GM19452 (cell line): Measurements from ENCODE around the gene IFNL3.
"Not testable (repeated sequence)": the region's sequence is repeated elsewhere in the genome, so short reads cannot be mapped to it uniquely, and the experiment has no call there.

Source experiments
- ATAC-seq: cut with Tn5 transposase; IDR thresholded peaks from one replicate; pipeline ENCODE4 v1.9.1; 2021; ENCODE audit not compliant: unreplicated experiment

The IFNL3 gene

DNA sequence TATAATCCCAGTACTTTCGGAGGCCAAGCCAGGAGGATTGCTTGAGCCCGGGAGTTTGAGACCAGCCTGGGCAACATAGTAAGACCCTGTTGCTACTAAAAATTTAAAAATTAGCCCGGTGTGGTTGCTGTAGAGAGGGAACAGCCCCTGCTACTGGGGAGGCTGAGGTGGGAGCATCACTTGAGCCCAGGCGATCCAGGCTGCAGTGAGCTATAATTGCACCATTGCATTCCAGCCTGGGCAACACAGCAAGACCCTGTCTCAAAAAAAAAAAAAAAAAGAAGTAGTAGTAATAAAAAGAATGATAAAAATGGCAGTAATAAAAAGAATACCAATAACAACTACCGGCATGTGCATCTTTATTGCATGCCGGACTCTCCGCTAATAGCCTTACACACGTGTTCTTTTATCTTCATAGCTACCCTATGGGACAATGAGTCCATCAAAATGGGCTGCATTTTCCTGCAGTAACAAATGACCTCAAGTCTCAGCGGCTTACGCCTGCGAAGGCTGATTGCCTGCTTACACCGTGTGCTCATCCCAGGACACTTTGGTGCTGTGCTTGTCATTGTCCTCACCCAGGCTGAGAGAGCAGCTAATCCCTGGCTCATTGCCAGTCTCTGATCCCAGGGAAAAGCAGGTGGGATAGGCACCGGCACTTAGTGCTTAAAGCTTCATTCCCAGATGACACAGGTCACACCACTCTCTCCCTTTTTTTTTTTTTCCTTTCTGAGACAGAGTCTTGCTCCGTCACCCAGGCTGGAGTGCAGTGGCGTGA is 26.4 kb downstream of the IFNL3 start:
- no peak for ATAC-seq

DNA sequence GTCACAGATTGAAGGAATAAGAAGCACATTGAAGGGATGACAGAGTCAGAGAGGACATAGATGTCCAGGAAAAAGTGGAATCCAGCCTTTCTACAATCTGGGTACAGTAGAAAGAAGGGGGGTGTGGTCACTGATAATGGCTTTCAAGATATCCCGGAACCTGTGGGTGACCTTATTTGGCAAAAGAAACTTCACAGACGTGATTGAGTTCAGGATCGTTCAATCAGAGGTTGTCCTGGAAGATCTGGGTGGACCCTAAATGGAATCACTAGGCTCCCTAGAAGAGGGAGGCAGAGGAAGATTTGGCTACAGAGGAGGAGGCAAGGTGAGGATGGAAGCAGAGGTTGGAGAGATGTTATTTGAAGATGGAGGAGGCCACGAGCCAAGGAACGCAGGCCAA is 27.7 kb downstream of the IFNL3 start:
- ATAC-seq = no peak

DNA sequence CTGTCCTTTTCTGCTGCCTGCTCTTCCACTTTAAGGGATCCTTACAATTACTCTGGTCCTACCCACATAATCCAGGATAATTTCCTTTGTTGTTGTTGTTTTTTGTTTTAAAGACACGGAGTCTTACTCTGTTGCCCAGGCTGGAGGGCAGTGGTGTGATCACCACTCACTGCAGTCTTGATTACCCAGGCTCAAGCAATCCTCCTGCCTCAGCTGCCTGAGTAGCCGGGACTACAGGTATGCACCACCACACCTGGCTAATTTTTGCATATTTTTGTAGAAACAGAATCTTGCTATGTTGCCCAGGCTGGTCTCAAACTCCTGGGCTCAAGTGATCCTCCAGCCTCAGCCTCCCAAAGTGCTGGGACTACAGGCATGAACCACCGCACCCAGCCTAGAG is 29.5 kb downstream of the IFNL3 start:
- ATAC-seq = not testable (repeated sequence)

DNA sequence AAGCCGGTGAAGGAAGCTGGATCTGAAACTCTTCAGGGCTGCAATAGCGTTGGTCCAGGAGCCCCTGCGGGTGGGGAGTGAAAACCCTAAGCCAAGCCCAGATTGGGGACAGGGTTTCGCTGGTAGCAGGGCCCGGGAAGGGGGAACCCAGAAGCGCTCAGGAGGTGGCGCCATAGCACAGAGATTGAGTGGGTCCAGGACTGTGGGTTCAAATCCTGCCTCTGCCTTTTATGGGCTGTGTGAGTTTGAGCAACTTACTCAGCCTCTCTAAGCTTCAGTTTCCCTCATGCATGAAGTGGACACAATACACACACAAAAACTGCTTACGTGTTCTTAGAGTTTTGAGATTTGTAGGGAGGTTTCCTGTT is 32.4 kb downstream of the IFNL3 start:
- no peak for ATAC-seq

GRCh38 chr19:39211731-39212374 is 33.0 kb downstream of the IFNL3 start:
- ATAC-seq = no peak

- no peak for ATAC-seq
These were observed 35.6 kb downstream of the IFNL3 start for GRCh38 chr19:39209196-39209595.

DNA sequence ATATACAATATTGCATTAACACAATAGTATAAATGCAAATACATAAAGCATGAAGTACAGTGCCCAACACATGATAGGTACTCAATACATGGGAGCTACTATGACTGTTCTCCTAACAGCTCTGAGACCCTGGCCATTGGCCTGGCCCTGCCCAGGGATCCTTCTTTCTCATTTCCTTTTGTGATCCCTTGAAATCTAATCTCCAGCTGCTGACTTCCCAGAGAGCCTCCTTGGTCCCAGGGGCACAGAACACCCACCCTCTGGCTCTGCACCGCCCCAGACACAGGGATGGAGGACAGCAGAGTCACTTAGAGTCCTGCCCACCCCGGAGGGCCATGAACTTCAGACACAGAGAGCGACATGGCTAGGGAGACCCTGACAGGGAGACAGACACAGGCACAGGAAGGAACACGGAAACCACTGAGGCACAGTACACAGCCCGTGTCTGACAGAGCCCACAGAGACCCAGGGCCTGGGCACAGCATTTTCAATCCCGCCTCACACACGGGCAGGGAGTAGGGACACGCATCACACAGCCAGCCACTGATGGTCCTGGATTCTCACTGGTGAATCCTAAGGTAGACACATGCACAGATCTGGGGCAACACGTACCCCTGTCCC is 36.5 kb downstream of the IFNL3 start:
- no peak for ATAC-seq

GRCh38 chr19:39207293-39207836 is 37.4 kb downstream of the IFNL3 start:
- no peak for ATAC-seq

- ATAC-seq = no peak
These were observed 38.7 kb downstream of the IFNL3 start for GRCh38 chr19:39206122-39206521.

- no peak for ATAC-seq
These were observed 39.4 kb downstream of the IFNL3 start for GRCh38 chr19:39205449-39205764.

GRCh38 chr19:39203372-39204341 is 41.1 kb downstream of the IFNL3 start, which contains the start of gene SYCN:
Gene SYCN (minus strand): TSS chr19:39204263. CDS start chr19:39204254, 9 bp downstream.
- no peak for ATAC-seq

DNA sequence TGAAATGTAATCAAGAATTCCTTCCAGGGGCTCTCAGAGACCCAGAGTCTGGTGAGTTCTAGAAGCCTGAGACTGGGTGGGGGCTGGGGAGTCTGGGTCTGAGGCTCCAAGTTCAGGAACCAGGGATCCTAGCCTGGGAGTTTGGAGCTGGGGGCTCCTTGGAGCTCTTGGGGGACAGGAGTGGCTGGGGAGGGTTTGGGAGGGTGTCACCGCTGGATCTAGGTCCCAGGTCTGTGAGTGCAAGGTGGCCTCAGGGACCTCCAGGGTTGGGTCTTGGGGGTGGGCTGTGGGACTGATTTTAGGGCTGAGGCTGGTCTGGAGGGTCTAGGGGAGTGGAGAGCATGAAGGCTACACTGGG is 41.8 kb downstream of the IFNL3 start:
- ATAC-seq = no peak

DNA sequence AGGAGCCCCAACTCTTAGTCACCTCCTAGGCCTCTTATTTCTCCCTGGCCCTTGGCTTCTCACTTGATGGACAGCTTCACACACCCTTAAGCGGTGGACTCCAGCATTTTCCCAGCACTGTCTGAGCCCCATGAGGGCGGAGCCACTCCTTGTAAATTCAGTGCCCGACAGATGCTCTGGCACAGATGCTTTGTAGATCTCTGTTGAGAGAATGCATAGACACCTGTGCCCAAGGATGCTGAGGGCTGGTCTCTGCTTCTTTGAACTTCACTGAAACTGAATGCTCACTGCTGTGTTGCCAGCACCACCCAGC is 44.0 kb downstream of the IFNL3 start:
- no peak for ATAC-seq

DNA sequence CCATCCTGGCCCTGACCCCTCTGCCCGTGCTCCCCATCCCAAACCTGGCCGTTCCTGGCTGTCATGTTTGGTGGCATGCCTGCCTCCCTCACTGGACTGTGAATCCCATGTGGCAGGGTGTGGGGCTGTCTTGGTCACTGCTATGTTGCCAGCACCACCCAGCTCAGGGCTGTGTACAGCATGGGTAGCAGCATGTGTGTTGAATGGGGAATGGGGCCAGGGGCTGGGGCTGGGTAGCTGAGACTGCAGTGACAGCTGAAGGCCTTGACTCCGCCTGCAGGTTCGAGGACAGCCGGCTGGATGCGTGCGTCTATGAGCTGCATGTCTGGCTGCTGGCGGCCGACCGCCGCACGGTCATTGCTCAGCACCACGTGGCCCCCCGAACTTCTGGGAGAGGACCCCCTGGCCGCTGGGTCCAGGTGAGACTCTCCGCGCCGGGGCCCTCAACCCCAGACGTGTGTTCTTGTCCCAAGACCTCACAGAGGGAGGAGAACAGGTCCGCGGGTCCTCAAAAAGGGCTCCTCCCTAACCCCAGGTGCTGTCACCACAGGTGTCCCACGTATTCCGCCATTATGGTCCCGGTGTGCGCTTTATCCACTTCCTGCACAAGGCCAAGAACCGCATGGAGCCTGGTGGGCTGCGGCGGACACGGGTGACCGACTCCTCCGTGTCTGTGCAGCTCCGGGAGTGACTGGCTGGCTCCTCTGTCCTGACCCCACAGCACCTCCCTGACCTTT is 44.6 kb downstream of the IFNL3 start:
- ATAC-seq = no peak

- no peak for ATAC-seq
These were observed 45.8 kb downstream of the IFNL3 start for GRCh38 chr19:39199025-39199424.

DNA sequence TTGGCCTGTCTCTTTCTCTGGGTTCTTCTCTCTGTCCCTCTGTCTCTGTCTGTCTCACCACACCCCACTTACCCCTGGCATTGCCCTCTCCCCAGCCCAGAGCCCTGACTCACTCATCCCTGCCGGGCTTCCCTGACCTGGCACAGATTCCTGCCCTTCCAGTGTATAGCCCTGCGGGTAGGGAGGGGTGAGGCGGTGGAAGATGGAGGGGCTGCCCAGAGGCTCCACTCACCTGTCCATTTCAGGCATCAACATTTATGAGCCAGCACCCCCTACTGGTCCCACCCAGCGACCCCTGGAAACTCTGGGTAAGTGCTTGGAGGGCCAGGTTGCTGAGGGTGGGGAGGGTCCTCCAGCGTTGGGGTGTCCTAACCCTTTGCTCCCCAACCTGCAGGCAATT is 47.0 kb downstream of the IFNL3 start:
- ATAC-seq = no peak

DNA sequence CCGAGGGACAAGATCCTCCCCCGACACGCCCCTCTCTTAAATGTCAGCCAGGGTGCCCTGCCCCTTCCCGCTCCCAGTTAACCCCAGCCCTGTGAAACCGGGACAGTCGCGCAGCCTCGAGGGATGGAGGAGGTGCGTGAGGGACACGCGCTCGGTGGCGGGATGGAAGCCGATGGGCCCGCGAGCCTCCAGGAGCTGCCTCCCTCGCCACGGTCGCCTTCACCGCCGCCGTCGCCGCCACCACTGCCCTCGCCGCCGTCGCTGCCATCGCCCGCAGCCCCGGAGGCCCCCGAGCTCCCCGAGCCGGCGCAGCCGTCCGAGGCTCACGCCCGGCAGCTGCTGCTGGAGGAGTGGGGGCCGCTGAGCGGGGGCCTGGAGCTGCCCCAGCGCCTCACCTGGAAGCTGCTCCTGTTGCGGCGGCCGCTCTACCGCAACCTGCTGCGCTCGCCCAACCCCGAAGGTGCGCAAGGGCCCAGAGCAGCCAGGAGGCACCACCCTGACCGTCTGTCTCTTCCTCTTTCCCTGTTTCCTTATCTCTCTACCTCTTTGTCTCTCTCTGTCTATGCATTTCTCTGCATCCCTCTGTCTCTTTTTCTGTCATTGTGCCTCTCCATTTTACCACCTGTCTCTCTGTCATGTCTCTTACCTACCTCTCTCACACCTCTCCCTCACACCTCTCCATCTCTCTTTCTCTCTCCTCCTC is 47.8 kb downstream of the IFNL3 start, which contains the start of gene NCCRP1:
Gene NCCRP1, plus strand, starts transcription at position 105 of the 703 bp plus-strand sequence. Its CDS starts 19 bp downstream, at position 124.
- ATAC-seq = no peak

GRCh38 chr19:39196320-39196719 is 48.5 kb downstream of the IFNL3 start:
- no peak for ATAC-seq

GRCh38 chr19:39195755-39196154 is 49.1 kb downstream of the IFNL3 start:
- no peak for ATAC-seq
